Type B pancreatic cell (in vitro differentiated cells): ENCODE results near the gene REN. TPM values are rescaled to one million over a fixed set of nuclear protein-coding genes. Genes with fewer than 3 reads are reported as not detected.

Source experiments
- DNase-seq: peaks from one replicate; pipeline ENCODE4 v3.0.0; 2021; ENCODE audit warnings: mixed read lengths; ENCODE audit not compliant: unreplicated experiment; ENCODE audit errors: extremely low spot score
- H3K27ac Mint-ChIP-seq: 2 replicates; pipeline ENCODE4 v1.8.0; 2021; ENCODE audit warnings: mild to moderate bottlenecking, mixed read lengths
- H3K27me3 Mint-ChIP-seq: 2 replicates; pipeline ENCODE4 v1.8.0; 2021; ENCODE audit warnings: mixed read lengths
- H3K36me3 Mint-ChIP-seq: 2 replicates; pipeline ENCODE4 v1.8.0; 2021; ENCODE audit warnings: mixed read lengths
- H3K4me1 Mint-ChIP-seq: one replicate; pipeline ENCODE4 v1.8.0; 2021; ENCODE audit warnings: mixed read lengths; ENCODE audit not compliant: unreplicated experiment
- H3K4me3 Mint-ChIP-seq: 2 replicates; pipeline ENCODE4 v1.8.0; 2021; ENCODE audit warnings: mild to moderate bottlenecking, mixed read lengths
- H3K9me3 Mint-ChIP-seq: 2 replicates; pipeline ENCODE4 v1.8.0; 2021; ENCODE audit warnings: mixed read lengths
- total RNA-seq: library from RNA; stranded (reverse); gene quantifications from 2 replicates; pipeline ENCODE4 v1.2.1, GENCODE V29; 2021; ENCODE audit warnings: low replicate concordance
- TF ChIP-seq, protein P1 (sequence below): fragments of 200-600 bp; sonication (generic); conservative IDR thresholded peaks from 2 replicates; pipeline ENCODE4 v1.5.0; 2021; ENCODE audit warnings: antibody characterized with exemption, mild to moderate bottlenecking

The REN gene
- total RNA-seq, 1 donor from 2014 or later, result 1.2 TPM

DNA sequence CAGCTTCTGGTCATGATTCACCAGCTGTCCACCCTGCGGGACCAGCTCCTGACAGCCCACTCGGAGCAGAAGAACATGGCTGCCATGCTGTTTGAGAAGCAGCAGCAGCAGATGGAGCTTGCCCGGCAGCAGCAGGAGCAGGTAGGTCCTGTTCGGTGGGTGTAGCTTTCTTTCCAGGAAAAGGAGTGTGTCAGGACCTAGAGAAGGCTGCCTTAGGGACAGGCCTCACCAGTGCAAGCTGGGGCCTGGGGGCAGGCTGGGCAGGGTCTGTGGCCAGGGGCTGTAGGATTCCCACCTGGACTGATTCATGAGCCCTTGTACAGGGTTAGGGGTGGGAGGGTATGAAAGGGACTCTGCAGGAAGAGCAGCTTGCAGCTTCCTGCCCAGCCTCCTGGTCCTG lies 49.6 kb downstream of the REN start:
- Mint-ChIP-seq H3K27me3 (no peaks in the 10 kb centered on the region), H3K9me3 (no peaks in the 10 kb centered on the region), H3K27ac (peak overlapping the region; percentile 30), H3K36me3 (peaks cover 9% of the 10 kb centered on the region), H3K4me1 (peaks cover 13% of the 10 kb centered on the region), H3K4me3 (no peak overlapping the region)
- TF ChIP-seq, protein P1, sequence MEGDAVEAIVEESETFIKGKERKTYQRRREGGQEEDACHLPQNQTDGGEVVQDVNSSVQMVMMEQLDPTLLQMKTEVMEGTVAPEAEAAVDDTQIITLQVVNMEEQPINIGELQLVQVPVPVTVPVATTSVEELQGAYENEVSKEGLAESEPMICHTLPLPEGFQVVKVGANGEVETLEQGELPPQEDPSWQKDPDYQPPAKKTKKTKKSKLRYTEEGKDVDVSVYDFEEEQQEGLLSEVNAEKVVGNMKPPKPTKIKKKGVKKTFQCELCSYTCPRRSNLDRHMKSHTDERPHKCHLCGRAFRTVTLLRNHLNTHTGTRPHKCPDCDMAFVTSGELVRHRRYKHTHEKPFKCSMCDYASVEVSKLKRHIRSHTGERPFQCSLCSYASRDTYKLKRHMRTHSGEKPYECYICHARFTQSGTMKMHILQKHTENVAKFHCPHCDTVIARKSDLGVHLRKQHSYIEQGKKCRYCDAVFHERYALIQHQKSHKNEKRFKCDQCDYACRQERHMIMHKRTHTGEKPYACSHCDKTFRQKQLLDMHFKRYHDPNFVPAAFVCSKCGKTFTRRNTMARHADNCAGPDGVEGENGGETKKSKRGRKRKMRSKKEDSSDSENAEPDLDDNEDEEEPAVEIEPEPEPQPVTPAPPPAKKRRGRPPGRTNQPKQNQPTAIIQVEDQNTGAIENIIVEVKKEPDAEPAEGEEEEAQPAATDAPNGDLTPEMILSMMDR, result no peak
- DNase-seq, result no peak

DNA sequence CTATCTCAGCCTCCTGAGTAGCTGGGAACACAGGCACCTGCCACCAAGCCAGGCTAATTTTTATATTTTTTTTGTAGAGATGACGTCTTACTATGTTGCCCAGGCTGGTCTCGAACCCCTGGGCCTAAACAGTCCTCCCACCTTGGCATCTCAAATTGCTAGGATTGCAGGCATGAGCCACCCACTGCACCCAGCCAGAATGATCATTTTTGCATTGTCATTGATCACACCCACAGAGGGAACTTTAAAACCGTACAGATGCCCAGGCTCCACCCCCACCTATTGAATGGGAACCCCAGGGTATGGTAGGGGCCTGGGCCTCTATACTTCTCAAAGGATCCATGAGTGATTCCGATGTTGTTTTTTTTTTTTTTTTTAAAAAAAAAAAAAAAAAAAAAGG lies 51.0 kb downstream of the REN start:
- TF ChIP-seq, protein P1, result no peak
- Mint-ChIP-seq H3K9me3 (no peaks in the 10 kb centered on the region), H3K4me3 (no peak overlapping the region), H3K27ac (no peak overlapping the region), H3K27me3 (no peaks in the 10 kb centered on the region), H3K4me1 (peaks cover 18% of the 10 kb centered on the region), H3K36me3 (peaks cover 9% of the 10 kb centered on the region)
- DNase-seq, result no peak

DNA sequence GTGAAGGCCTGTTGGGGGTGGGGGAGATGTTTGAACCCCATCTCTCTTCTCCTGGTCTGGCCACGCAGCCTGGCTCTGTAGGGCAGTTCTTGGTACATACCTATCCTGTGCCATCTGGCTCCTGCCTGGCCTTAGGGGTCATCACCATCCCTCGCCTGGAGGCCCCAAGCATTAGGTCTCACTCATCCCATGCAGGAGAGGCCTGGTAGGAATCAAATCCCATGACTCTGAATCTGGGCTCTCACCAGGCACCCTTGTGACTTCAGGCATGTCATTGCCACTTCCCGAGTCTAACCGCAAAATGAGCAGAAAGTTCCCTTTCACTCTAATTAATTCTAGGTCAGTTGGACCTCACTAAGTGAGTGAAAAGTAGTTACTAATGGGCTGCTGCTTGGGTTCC lies 51.5 kb downstream of the REN start:
- H3K27ac Mint-ChIP-seq, result no peak overlapping the region
- peaks cover 9% of the 10 kb centered on the region for H3K36me3 Mint-ChIP-seq

DNA sequence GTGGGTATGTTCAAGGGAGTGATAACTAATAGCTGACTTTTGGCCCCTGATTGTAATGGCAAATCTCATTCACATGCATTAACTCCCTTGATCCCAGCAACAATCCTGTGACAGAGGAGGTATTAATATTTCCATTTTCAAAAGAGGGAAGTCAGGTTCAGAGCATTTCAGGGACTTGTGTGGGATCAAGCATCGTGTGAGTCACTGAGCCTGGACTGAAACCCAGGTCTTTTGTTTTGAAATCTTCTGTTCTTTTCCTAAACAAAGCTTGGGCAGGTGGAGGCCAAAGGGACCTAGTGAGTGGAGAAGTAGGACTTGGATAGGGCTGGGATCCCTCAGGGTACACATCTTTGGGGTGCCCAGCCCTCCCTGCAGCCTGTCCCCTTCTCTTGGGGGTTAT lies 52.2 kb downstream of the REN start:
- Mint-ChIP-seq H3K4me1 (peaks cover 21% of the 10 kb centered on the region), H3K27ac (peak overlapping the region; percentile 68), H3K36me3 (peaks cover 9% of the 10 kb centered on the region), H3K27me3 (no peaks in the 10 kb centered on the region), H3K9me3 (no peaks in the 10 kb centered on the region), H3K4me3 (no peak overlapping the region)
- no peak for DNase-seq
- TF ChIP-seq, protein P1, result no peak

More for the DNA sequence above, 51.5 kb downstream of the REN start:
- Mint-ChIP-seq H3K4me3 (no peak overlapping the region), H3K27me3 (no peaks in the 10 kb centered on the region), H3K9me3 (no peaks in the 10 kb centered on the region), H3K4me1 (peaks cover 18% of the 10 kb centered on the region)
- TF ChIP-seq, protein P1, result no peak
- DNase-seq, result no peak

DNA sequence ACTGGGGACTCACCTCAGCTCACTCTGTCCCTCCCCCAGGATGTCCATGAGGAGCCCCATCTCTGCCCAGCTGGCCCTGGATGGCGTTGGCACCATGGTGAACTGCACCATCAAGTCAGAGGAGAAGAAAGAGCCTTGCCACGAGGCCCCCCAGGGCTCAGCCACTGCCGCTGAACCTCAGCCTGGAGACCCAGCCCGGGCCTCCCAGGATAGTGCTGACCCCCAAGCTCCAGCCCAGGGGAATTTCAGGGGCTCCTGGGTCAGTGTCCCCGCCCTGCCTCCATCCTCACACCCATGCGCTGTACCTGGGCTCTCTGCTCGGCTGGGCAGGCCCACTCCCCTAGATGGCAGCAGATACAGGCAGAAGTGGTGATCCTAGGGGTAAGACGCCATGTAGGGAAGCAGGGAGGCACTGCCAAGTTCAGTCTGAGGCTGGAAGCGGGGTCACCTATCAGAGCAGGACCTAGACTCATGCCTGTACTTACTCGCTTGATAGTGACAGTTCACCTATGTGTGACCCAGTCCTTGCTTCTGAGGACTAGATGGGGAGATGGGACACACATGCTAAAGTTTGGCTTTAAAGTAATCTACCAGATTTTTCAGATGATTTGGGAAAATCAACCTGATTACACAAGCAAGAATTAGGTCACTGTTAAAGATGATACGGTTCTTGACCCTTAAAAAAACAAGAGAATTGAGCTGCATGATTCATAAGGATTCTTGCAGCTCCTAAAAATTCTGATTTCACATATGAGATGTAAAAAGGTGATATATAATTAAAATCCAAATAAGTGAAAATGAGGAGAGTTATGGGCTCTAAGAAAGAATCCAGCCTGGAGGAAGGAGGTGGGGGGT lies 53.0 kb downstream of the REN start:
- Mint-ChIP-seq H3K27ac (no peak overlapping the region), H3K4me1 (peaks cover 28% of the 10 kb centered on the region), H3K36me3 (peaks cover 5% of the 10 kb centered on the region), H3K4me3 (no peak overlapping the region), H3K27me3 (no peaks in the 10 kb centered on the region), H3K9me3 (no peaks in the 10 kb centered on the region)
- TF ChIP-seq, protein P1, result no peak
- DNase-seq, result no peak
